K562 (cell line): Measurements from ENCODE around the gene STX18. TPM values are rescaled to one million over a fixed set of nuclear protein-coding genes. Genes with fewer than 3 reads are reported as not detected.

ENCODE experiments used
- ATAC-seq: fragments of 200-7000 bp; cut with Tn5 transposase; 3 replicates; pipeline ENCODE4 v1.9.1; 2020; ENCODE audit warnings: moderate library complexity
- BruUV-seq: library from RNA; stranded (reverse); fragments of 400-500 nt; replicated peaks from 2 replicates; lab custom pipeline; 2021; lab: Mats Ljungman, UMichigan
- CTCF ChIA-PET: fragments of 300-600 bp; formaldehyde crosslinking; extraction: SDS; loops from one replicate; lab custom pipeline; 2021; ENCODE audit warnings: low intra/inter-chr PET ratio; lab: Yijun Ruan, JAX
- POLR2A ChIA-PET: fragments of 300-600, 350-650 bp; sonication (Branson Sonifier 250); formaldehyde crosslinking; extraction: SDS; loops from one replicate; lab custom pipeline; 2021; ENCODE audit warnings: antibody characterized with exemption, inconsistent platforms; lab: Yijun Ruan, JAX
- DNase-seq, 4 experiments: peaks; one replicate each; pipeline versions ENCODE4 v3.0.0 to v3.0.0-alpha.2; 2011 to 2018; ENCODE audit warnings: low spot score in 3 of 4, mixed read lengths in 3 of 4; ENCODE audit errors: extremely low read depth in 1 of 4
- FAIRE-seq: peaks from 2 replicates; lab custom pipeline; 2011; peaks lifted over from hg19 to GRCh38; lab: Jason Lieb, UNC
- H2AFZ ChIP-seq: 2 replicates; pipeline ENCODE4 v1.6.0; 2011; ENCODE audit warnings: low read depth, low read length, control low read depth, inconsistent platforms
- H3K27ac ChIP-seq: fragments of 200-600 bp; 3 replicates; pipeline ENCODE4 v1.8.0; 2011; ENCODE audit warnings: low read depth, mild to moderate bottlenecking, control low read depth, inconsistent platforms, low read length, moderate library complexity, mixed read lengths; ENCODE audit errors: extremely low read depth
- H3K27me3 ChIP-seq, 2 experiments: fragments of 300-600 bp in 1 of 2; 2 replicates in 1 of 2; 3 replicates in 1 of 2; pipeline versions ENCODE4 v1.6.0 to v1.8.0; 2011; ENCODE audit warnings: inconsistent platforms in 2 of 2, low read length in 2 of 2, mild to moderate bottlenecking in 1 of 2, mixed read lengths in 1 of 2, moderate library complexity in 1 of 2; ENCODE audit not compliant: control insufficient read depth in 2 of 2, insufficient read depth in 2 of 2
- H3K36me3 ChIP-seq: fragments of 300-600 bp; 3 replicates; pipeline ENCODE4 v1.8.0; 2011; ENCODE audit warnings: mild to moderate bottlenecking, low read length, inconsistent platforms; ENCODE audit not compliant: control insufficient read depth, insufficient read depth
- H3K4me1 ChIP-seq, 2 experiments: fragments of 200-600 bp in 1 of 2; replicated peaks in 1 of 2; 2 replicates in 1 of 2; 3 replicates in 1 of 2; pipeline versions ENCODE4 v1.5.1 to v1.8.0; 2011; ENCODE audit warnings: inconsistent platforms in 2 of 2, low read length in 2 of 2, mild to moderate bottlenecking in 1 of 2, mixed read lengths in 1 of 2, moderate library complexity in 1 of 2; ENCODE audit not compliant: control insufficient read depth in 2 of 2, insufficient read depth in 2 of 2
- H3K4me2 ChIP-seq: 2 replicates; pipeline ENCODE4 v1.6.1; 2011; ENCODE audit warnings: low read length, control low read depth, inconsistent platforms, mixed read lengths; ENCODE audit not compliant: insufficient read depth
- H3K4me3 ChIP-seq: fragments of 200-600 bp; sonication (generic), shearing (Covaris generic); 2 replicates; pipeline ENCODE4 v1.5.1; 2016; ENCODE audit warnings: control low read depth, inconsistent platforms
- H3K79me2 ChIP-seq: fragments of 200-600 bp; 3 replicates; pipeline ENCODE4 v1.8.0; 2011; ENCODE audit warnings: low read length, inconsistent platforms; ENCODE audit not compliant: control insufficient read depth, insufficient read depth
- H3K9ac ChIP-seq, 2 experiments: 2 replicates each; pipeline versions ENCODE4 v1.6.0 to v1.6.1; 2011; ENCODE audit warnings: low read depth in 2 of 2, low read length in 2 of 2, control low read depth in 1 of 2, inconsistent platforms in 1 of 2, mild to moderate bottlenecking in 1 of 2, mixed read lengths in 1 of 2; ENCODE audit not compliant: insufficient read depth in 1 of 2
- H3K9me1 ChIP-seq: one replicate; pipeline ENCODE4 v1.6.0; 2011; ENCODE audit warnings: inconsistent platforms, mild to moderate bottlenecking, low read length, moderate library complexity; ENCODE audit not compliant: control insufficient read depth, insufficient read depth
- H3K9me3 ChIP-seq: replicated peaks from 2 replicates; pipeline ENCODE4 v1.5.1; 2011; ENCODE audit warnings: low read depth, low read length, inconsistent platforms; ENCODE audit not compliant: control insufficient read depth, insufficient read depth
- H4K20me1 ChIP-seq: replicated peaks from 2 replicates; pipeline ENCODE4 v1.6.1; 2011; ENCODE audit warnings: low read length, inconsistent platforms, mixed read lengths; ENCODE audit not compliant: control insufficient read depth, insufficient read depth
- C11orf30 ChIP-seq: fragments of 450-650 bp; IDR thresholded peaks from 2 replicates; pipeline ENCODE4 v1.6.1; 2016; ENCODE audit warnings: low read depth, mild to moderate bottlenecking
- FOSL1 ChIP-seq: fragments of 200-800 bp; sonication (Bioruptor generic); conservative IDR thresholded peaks from 2 replicates; pipeline ENCODE4 v1.6.1; 2016; ENCODE audit warnings: missing genetic modification characterization, missing compliant biosample characterization
- MAFG ChIP-seq: fragments of 450-650 bp; conservative IDR thresholded peaks from 2 replicates; pipeline ENCODE4 v1.6.1; 2016; ENCODE audit warnings: missing genetic modification characterization, missing compliant biosample characterization
- MCM3 ChIP-seq: fragments of 450-650 bp; IDR thresholded peaks from 2 replicates; pipeline ENCODE4 v1.6.1; 2016
- MTA3 ChIP-seq: fragments of 450-650 bp; formaldehyde crosslinking; IDR thresholded peaks from 2 replicates; pipeline ENCODE4 v1.6.1; 2017; ENCODE audit warnings: mild to moderate bottlenecking, borderline replicate concordance
- PKNOX1 ChIP-seq: fragments of 450-650 bp; IDR thresholded peaks from 2 replicates; pipeline ENCODE4 v1.6.1; 2016
- PRPF4 ChIP-seq: fragments of 200-400 bp; formaldehyde crosslinking; IDR thresholded peaks from one replicate; pipeline ENCODE4 v1.6.1; 2017; ENCODE audit warnings: low read length, low read depth, mild to moderate bottlenecking; ENCODE audit not compliant: insufficient read depth, poor library complexity, severe bottlenecking
- WHSC1 ChIP-seq: IDR thresholded peaks from one replicate; pipeline ENCODE4 v1.6.1; 2012; ENCODE audit warnings: low read length, control low read depth, inconsistent platforms
- ZNF316 ChIP-seq: fragments of 450-650 bp; IDR thresholded peaks from 2 replicates; pipeline ENCODE4 v1.6.1; 2016
- ZNF395 ChIP-seq: fragments of 200-800 bp; sonication (Bioruptor generic); IDR thresholded peaks from 2 replicates; pipeline ENCODE4 v1.6.1; 2017; ENCODE audit warnings: missing genetic modification characterization, missing compliant biosample characterization
- WGBS: fragments of 100-300 bp; shearing (Covaris generic); methylation state at CpG from one replicate; pipeline ENCODE4 v1.1.6; 2016; ENCODE audit warnings: low coverage, mixed read lengths; ENCODE audit not compliant: insufficient coverage; ENCODE audit errors: missing lambda C conversion rate; 5-methylcytosine and 5-hydroxymethylcytosine counted together
- in situ Hi-C: fragments of 300-500 bp; cut with MboI; formaldehyde crosslinking; loops from 4 replicates; pipeline ENCODE4 v1.15.0; 2018; ENCODE audit warnings: inconsistent platforms, mixed read lengths
- intact Hi-C: fragments of 100-400 bp; cut with micrococcal nuclease; formaldehyde crosslinking; loops from 2 replicates; pipeline ENCODE4 v1.14.2; 2022
- polyA plus RNA-seq, 8 experiments: library from polyadenylated mRNA; depleted of rRNA in 4 of 8; stranded (reverse) in 5 of 8; unstranded in 3 of 8; fragments of >200 nt; fragmentation: Nextera tagmentation in 2 of 8; fragmentation: Illumina TruSeq in 1 of 8; extraction: Ambion mirVana in 2 of 8; extraction: Trizol in 1 of 8; gene quantifications; 2 replicates each; pipeline versions ENCODE4 v1.2.1 to v1.2.3, GENCODE V29; 2011 to 2014; ENCODE audit warnings: inconsistent platforms in 1 of 8, missing spikeins in 1 of 8
- total RNA-seq, 7 experiments: library from RNA; depleted of rRNA in 6 of 7; stranded (reverse); fragments of >200 nt in 6 of 7; fragmentation: Illumina TruSeq in 2 of 7; extraction: Trizol in 2 of 7; gene quantifications; 2 replicates each; pipeline versions ENCODE4 v1.2.1 to v1.2.3, GENCODE V29; 2011 to 2021; ENCODE audit warnings: low replicate concordance in 1 of 7

Gene STX18
- total and polyA plus RNA-seq, 9 of the 15 experiments (the other 6 are each of a cell fraction or from before 2014, with no cell fraction given), result 6.2 to 41.7 (median 22.7) TPM

GRCh38 chr4:4490041-4490440, 51.8 kb downstream of the STX18 start:
- DNase-seq (no peak), FAIRE-seq (no peak), ATAC-seq (no peak)
- Histone ChIP-seq H3K4me3 (no peak overlapping the region), H2AFZ (no peak overlapping the region), H3K4me2 (no peak overlapping the region), H3K4me1 (no peaks in the 10 kb centered on the region), H3K9ac (no peak overlapping the region), H4K20me1 (peaks cover 16% of the 10 kb centered on the region; the same call in 1 of the 2 replicates), H3K36me3 (no peaks in the 10 kb centered on the region), H3K79me2 (no peaks in the 10 kb centered on the region), H3K27me3 (no peaks in the 10 kb centered on the region), H3K27ac (no peak overlapping the region), H3K9me3 (no peaks in the 10 kb centered on the region), H3K9me1 (no peaks in the 10 kb centered on the region)
- no TSS peak for BruUV-seq
- in situ Hi-C loops (loop anchor here (10.0 to 25.0 kb wide), 2 partner anchors 395 to 1322 kb away; no protein-coding TSS in a partner anchor), intact Hi-C loops (no loop called here)
- POLR2A ChIA-PET, result no interaction called here
- TF ChIP-seq PRPF4 (no peak), MTA3 (no peak), ZNF316 (peak; percentile 53; the same call in 1 of the 2 replicates), MAFG (tag) (peak; percentile 53; the same call in 1 of the 2 replicates), MCM3 (no peak), PKNOX1 (no peak), ZNF395 (CRISPR knock-in tag) (no peak), FOSL1 (tag) (no peak), C11orf30 (peak; percentile 42; the same call in 1 of the 2 replicates), WHSC1 (no peak)
- CTCF ChIA-PET, result no interaction called here
- 48% methylated on average over 3 of the region's 3 CpGs for whole genome bisulfite sequencing
